T-helper 22 cell (primary cell): Measurements from ENCODE around the gene SF3A2.

Experiments used
- DNase-seq: peaks from one replicate; pipeline ENCODE4 v3.0.0-alpha.2; 2020; ENCODE audit warnings: low read depth

SF3A2 gene

DNA sequence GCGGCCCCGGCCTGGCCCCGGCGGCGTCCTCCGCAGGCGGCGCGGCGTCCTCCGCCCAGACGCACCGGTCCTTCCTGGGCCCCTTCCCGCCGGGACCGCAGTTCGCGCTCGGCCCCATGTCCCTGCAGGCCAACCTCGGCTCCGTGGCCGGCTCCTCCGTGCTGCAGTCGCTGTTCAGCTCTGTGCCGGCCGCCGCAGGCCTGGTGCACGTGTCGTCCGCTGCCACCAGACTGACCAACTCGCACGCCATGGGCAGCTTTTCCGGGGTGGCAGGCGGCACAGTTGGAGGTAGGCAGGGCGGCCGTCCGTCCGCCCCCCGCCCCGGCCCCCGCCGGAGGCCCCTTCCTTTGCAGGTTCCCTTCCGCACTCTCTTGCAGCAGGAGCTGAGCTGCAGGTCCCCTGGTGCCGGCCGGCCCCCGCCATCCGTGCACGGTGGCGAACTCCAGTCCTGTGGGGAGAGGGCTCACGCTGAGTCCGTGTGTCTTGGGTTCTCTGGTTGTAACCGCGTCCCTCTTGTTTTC, 9.7 kb upstream of the SF3A2 start:
- DNase-seq = no peak

DNA sequence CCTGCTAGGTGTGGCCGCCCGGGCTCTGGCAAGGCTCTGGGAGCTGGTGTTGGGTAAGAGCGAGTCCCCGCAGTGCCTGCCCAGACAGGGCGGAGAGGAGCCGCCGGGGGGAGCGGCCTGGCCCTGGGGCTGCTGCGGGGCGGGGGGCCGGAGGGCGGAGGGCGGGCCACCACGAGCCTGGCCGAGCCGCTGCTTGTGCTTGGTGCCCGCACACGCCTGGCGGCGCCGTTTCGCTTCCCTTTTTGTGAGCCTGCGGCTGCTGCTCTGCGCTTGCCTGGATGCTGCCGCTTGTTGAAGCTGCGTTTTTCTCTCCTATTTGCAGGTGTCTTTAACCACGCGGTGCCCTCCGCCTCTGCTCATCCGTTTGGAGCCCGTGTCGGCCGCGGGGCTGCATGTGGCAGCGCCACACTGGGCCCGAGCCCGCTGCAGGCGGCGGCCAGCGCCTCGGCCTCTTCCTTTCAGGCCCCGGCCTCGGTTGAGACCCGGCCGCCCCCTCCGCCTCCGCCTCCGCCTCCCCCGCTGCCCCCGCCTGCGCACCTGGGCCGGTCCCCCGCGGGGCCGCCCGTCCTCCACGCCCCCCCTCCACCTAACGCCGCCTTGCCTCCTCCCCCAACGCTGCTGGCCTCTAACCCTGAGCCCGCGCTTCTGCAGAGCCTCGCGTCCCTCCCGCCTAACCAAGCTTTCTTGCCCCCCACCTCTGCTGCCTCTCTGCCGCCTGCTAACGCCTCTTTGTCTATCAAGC, 9.0 kb upstream of the SF3A2 start:
- no peak for DNase-seq

DNA sequence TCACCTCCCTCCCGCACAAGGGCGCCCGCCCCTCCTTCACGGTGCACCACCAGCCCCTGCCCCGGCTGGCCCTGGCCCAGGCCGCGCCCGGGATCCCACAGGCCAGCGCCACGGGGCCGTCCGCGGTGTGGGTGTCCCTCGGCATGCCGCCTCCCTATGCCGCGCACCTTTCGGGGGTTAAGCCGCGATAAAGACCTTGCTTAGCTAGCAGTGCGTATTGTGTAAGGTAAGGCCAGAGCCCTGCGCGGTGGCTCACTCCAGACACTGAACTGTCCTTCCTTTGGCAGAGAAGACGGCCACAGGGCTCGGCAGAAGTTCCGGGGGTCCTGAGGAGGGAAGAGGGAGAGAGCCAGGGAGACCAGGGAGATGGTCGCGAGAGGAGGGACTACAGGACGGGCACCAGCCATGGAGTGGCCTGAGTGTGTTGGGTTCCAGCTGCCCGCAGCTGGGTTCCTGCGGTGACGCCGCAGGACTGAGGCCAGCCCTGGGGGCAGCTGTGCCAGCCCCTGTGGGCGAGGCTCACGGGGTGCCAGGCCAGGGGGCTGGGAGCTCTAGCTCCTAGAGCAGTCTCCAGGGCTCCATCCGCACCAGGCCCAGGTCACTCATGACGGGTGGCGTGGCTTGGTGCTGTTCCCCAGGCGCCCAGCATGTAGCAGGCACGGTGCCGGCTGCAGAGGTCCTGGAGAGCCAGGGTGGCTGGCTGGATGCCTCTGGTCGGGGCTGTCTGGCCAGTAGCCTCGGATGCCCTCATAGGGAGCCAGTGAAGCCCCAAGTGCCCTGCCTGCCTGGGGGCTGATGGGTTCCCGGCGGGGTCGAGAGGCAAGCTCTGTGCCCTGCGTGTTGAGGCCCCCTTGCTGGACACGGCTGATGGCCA, 8.2 kb upstream of the SF3A2 start:
- no peak for DNase-seq

DNA sequence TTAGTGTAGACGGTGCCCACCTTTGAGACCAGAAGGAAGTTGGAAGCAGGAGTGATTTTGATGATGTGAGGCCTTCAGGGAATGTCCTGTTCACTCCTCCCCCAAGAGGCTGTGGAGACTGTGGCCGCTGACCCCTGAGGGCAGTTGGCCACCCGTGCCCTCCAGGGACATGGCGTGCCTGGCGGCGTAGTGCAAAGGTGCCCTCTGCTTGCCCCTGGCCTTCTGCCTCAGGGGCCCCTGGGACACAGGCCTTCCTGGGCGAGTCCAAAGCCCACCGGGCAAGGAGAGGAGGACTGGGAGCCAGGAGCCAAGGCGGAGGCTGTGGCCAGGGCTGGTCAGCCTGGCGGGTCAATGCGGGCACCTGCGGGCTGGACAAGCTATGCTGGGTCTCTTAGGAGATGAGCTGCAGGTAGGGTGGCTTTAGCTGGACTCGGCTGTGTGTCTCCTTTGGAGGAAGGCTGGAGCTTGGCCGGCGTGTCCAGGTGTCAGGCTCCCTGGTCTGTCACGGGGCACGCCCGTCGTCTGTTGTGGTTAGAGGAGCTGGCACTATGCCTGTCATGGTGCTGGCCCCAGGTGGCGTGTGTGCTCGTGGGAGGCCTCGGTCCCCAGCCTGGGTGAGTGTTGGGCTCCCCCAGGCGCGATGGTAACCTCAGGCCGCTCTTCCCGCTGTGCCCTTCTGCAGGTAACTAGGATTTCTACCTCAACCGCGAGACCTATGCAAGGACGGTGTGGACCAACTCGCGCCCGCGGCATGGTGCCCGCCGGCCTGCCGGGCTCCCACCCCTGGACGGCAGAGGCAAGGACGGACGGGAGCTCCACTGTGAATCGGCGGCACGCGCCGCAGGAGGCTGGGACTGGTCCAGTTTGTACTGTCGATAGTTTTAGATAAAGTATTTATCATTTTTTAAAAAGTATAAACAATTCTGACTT, 7.3 kb upstream of the SF3A2 start:
- DNase-seq = no peak

DNA sequence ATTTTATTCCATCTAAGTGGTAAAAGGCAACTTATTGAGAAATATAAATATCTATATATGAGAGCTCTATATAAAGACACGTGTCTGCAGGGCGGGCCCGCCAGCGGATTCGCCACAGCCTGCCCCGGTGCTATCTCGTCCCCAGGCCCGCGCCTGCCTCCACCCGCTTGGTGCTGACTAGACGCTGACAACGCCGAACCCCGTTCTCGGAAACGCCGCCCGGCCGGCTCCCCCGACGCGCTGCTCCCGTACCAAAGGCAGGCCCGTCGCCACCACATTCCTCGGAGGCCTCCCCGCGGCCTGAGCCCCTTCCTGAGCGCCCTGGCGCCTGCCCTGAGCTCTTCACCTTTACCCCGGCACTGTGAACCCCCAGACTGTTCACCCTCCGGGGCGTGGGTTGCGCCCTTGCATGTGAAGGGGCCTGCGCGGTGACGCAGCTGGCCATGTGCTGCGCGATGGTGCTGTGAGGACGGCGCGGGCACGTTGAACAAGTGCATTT, 6.5 kb upstream of the SF3A2 start:
- no peak for DNase-seq

DNA sequence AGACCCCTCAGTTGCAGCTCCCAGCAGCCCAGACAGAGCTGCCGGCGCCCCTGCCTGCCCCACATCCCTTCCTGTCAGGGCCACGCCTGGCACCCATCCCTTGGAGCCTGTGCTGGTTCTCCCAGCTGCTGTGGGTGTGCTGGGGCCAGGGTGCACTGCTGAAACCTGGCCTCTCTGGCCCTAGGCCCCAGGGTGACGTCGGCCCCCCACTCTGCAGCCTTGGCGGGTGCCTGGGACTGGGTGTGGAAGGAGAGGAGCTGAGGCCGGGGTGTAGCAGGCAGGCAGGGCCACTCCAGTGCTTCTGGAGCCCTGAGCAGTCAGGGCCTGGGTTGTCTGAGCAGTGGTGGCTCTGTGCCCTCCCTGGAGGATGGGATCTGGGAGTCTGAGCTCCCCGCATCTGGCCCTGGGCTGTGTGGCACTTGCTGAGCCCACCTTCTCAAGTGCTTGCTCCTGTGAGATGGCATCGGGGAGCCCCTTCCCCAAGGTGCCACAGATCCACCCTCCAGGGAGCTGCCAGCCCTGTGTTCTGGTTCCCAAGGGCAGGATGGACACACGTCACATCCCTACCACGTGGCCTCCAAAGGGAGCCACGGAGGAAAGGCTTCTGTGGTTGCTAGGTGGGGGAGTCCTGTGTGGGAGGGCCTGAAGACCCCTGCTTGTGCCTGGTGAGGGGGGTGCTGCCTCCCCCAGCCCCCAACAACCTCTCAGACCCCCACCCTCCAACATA, 5.7 kb upstream of the SF3A2 start:
- DNase-seq = no peak

DNA sequence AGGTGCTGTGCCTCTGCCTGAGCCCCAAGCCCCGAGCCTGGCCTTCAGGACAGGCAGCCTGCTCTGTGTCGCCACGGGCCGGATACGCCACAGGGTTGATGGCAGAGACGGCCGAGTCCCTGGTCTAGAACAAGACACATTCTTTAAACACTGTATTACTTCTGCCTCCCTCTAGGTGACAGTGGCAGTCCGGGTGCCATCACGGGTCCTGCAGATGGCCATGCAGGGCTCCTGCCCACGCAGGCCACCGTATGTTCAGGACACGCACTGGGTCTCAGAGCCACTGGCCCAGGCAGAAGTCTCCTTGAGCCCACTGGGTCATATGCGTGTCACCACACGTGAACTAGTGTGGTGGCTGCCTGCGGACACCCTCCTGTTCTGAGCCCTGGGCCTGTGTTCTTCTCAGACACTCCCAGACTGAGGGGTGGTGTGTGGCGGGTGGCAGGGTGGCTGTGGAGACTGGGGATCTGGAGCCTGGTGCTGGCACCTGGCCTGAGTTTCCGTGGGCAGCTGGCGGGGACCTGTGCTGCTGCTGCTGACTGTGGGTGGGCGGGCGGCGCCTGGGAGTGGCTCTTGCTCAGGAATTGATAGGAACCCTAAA, 4.9 kb upstream of the SF3A2 start:
- no peak for DNase-seq

DNA sequence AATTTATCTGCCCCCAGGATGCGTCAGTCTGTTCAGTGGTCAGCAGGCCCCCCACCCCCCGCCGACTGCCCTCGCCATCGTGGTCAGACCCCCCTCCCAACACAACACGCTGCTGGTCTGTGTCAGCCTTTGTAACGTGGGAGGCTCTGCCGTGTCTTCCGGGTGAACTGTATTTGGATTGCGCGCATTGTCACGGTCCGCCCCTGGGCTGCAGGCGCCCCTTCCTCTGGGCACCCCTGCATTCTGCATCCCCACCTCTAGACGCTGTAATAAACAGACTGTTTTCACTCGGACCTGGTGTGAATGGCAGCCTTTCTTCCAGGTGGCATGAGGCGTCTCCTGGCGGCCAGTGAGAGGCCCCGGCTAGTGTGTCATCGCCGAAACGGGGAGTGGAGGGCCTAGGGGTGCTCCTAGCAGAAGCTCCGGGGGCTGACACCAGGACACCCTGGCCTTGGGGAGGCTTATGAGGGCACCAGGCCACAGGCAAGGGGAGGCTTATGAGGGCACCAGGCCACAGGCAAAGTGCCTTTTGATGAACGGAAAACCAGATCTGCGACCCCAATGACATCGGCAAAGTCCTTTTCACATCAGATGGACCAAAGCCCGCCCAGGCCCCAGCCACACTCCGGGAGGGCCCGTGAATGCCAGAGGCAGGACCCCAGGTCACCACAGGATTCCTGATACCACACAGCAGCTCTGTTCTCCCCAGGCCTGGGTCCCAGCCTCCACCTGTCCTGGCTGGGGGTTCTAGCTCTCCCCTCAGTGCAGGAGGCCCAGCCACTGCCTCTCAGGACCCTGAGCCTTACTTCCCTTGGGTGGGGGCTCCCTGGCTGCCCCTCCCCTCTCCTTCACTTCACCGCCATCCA, 4.1 kb upstream of the SF3A2 start:
- no peak for DNase-seq

DNA sequence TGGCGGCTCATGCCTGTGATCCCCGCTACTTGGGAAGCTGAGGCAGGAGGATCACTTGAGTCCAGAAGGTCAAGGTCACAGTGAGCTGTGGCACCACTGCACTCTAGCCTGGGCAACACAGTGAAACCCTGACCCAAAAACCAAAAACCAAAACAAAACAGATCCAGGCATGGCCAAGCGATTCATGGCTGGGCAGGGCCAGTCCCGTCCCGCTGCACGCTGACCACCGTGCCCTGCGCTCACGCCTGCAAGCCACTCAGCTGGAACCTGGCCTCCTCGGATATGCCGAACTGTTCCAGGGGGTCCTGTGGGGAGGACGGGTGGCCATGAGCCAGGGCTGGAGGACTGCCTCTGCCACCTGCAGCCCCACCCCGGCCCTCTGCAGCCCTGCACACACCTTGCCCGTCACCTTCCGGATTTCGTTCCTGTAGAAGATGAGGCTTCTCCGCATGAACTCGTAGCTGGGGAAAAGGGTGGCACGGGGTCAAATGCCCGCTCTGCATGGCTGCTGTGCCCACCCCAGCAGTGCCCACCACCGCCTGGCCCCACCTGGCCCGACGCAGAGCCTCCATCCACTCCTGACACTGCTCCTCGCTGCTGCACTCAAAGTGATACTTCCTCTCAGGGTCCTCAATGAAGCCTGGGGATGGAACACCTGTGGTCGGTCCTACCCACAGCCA, 2.9 kb upstream of the SF3A2 start:
- no peak for DNase-seq

DNA sequence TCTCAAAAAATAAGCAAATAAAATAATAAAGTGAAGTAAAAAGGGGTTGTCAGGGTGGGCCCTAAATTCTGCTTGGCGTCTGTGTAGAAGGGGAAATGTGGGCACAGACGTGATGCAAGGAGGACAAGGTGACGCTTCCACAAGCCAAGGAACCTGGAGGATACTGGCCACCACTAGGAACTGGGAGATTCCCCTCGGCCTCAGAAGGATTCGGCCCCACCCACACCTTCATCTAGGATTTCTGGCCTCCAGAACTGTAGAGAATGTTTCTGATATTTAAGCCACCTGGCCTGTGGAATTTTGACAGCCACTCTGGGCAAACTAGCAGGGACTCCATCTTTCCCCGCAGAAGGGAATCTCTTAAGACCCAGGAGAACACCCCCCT, 1.6 kb upstream of the SF3A2 start:
- DNase-seq = no peak

DNA sequence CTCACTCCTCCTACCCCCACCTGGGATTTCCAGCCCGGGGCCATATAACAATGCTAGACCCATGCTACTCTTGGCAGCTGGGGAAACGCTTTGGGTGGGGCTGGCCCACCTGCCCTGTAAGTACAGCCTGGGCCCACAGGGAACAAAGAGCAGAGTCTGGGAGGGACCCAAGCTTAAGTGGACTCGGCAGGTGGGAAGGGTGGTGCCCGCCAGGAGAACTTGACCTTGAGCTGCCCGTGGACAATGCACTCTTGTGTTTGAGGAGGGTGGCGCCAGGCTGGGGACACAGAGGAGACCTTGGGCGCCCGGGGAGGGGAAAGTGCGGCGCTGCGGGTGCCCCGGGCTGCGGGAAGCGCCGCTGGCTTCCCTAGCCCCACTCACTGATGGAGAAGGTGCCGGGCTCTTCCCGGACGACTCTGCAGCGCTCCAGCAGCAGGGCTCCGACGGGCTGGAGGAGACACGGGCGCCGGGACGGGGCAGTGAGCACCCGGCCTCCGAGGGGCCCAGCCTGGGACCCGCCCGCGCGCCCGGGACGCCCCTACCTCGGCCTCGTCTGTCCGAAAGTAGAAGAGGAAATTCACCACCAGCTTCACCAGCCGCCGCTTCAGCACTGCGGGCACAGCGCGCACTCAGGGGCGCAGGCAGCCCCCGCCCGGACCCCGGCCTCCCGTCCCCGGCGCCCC, 1.1 kb upstream of the SF3A2 start:
- no peak for DNase-seq

DNA sequence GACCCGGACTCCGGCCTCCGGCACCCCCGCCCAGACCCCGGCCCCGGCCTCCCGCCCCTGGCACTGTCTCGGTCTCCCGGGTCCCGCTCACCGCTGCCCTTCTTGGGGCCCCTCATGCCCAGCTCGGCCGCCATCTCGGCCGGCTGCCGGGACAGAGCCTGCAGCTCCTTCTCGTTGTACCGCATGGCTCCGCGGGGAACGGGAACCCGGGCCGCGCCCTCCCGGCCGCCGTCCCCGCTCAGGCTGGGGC, 635 bp upstream of the SF3A2 start:
- DNase-seq = no peak

DNA sequence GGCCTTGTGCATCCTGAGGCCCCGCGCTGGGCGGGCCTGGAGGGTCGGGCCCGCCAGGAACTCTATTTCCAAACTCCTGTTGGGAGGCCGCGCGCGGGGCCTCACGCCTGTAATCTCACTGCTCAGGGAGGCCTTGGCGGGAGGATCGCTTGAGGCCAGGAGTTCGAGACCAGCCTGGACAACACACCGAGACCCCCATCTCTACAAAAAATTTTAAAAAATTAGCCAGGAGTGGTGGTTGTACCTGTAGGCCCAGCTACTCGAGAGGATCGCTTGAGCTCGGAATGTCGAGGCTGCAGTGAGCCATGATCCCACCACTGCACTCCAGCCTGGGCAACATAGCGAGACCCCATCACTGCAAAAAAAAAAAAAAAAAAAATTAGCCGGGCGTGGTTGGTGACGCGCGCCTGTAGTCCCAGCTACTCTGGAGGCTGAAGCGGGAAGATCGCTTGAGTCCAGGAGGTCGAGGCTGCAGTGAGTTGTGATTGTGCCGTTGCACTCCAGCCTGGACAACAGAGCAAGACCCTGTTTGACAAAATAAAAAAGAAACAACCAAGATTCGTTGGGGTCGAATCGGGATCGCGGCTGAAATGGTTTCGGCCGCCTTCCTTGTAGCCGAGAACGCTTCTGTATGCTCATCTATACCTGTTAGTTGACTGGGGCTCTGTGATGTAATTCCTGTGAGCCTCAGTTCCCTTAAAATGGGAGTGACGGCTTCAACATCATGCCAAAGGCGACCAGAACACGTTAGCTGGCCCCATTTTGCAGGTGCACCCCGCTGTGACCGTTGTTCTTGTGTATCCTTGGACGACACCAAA, 636 bp downstream of the SF3A2 start:
- DNase-seq = no peak

DNA sequence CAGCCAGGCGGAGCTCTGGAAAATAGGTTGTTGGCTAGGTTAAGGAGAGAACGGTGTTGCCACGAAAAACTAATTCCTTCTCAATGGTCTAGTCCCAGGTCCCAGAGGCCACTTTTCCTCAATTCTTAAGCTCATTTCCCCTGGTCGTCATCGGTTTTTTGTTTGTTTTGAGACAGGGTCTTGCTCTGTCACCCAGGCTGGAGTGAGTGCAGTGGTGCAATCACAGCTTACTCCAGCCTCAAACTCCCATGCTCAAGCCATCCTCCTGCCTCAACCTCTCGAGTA, 1.2 kb downstream of the SF3A2 start:
- no peak for DNase-seq

DNA sequence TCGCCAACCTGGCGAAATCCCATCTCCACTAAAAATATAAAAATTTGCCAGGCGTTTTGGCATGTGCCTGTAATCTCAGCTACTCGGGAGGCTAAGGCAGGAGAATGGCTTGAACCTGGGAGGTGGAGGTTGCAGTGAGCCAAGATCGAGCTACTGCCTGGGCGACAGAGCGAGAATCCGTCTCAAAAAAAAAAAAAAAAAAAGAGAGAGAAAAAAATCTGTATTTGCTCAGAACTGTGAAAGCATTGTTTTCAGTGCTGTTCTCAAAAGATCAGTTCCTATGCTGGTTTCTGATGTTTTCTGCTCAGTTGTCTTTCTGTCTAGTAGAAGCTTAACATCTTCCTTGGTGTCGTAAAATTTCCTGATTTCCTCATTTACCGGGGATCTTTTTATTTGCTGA, 2.5 kb downstream of the SF3A2 start:
- no peak for DNase-seq

DNA sequence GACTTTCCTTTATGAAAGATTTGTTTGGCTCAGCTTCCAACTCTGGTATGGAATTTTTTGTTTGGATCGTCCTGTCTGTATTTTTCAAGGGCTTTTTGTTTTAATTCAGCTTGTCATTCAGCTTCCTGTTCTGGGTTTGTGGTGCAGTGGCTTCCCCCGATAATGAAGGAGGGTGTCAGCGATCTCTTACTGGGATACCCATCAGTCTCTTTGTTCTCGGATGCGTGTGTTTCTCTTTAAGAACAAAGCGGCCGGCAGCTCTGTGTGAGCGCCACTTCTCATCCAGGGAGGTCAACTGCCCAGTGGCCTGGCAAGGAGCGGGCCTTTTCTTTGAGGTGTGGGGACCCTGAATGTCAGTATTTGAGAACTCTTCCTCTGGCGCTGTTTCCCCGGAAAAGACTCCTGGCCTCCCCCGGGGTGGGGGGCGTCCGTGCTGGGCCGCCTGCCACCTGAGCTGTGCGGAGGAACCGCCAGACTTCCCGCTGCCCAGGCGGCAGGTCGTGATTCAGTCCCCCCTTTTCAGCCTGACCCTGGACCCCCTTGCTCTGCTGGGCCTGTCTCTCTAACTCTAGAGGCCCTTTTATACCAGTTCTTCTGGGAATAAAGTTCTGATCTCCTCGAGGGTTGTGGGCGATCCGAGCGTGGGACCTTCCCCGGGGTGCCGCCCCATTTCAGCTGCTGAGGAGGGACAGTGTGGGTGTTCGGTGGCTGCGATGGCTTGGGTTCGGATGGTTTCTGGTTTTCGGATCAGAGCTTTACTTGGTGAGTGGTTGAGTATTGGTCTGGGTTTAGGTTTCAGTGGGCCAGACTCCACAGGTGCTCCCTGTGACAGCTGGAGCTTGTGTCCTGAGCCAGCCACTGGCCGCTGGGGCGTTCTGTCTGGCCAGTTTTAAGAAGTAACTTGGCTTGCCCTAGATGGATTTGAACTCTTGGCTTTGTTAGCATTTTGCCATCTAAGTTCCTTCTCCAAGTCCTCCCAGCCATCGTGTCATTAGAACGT, 3.4 kb downstream of the SF3A2 start:
- peak; percentile 42 for DNase-seq
